Activated naive CD8-positive, alpha-beta T cell treated with anti-CD3 and anti-CD28 coated beads, Interleukin-2, amount 50 U/mL, for 16 hours (primary cell): Measurements from ENCODE around the gene CPNE6.

Experiments
- DNase-seq: peaks from one replicate; pipeline ENCODE4 v3.0.0-alpha.2; 2020; ENCODE audit warnings: low read depth, low spot score

Gene CPNE6

DNA sequence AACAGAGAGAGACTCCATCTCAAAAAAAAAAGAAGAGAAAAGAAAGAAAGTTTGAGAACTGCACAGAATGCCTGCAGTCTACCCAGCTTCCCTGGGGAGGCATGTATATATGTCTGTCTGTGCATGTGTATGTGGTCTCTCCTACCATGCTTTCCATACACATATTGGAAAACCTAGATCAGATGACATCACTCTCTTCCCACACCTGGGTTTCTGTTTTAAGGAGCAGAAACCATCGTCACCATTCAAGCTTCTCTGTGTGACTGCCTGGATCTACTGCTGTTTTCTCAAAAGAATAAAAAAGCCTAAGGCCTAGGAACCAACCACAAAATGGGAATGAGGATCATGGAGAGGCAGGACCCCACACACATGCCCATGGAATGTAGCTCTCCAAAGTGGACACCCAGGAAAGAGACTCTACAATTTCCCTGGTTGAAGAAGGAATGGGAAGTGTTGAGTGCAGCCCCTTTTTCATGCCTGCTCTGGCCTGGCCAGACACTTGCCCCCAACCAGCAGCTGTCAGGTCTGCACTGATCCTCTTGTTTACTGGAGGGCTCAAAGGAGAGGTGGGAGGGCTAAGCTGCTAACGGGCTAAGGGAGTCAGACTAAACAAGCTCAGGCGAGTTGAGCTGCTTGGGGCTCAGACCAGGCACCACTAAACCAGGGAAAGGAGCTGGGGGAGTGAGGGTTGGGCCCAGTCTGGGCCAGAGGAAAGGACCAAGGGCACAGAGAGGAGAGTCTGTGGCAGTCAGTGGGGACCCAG is 15.0 kb downstream of the CPNE6 start:
- no peak for DNase-seq

DNA sequence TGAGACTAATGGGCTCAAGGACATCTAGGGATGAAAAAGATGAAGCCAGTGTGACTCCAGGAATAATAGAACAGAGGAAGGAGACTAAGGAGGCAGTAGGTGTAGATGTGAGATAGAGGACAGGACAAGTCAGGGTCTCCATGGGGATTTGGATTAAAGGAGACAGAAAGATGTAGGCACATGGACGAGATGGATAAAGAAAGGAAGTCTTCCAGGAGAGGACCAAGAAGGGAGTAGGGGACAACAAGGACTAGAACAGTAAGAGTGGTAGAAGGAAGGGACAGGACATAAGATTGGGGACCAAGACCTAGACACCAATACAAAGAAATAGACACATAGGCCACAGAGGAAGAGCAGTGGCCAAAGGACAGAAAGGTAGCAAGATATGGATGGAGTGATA is 15.6 kb downstream of the CPNE6 start:
- DNase-seq: no peak

DNA sequence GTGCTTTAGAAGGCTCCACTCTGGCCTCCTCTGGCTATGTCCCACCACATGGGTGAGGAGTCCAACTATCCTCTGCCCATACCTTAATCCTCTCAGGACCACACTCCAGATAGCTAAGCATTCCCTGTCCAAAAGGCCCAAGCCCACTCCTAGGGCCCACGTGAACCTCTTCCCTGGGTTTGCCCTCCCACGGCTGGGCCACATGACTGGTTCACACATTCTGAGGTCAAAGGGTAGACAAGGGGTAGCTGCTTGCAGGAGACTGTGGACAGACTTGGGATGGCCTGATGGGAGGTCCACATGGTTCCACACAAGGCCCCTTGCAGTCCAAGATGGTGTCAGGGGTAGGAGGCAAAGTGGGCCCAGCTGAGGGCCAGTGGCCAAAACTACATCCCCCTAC is 16.7 kb downstream of the CPNE6 start:
- no peak for DNase-seq

DNA sequence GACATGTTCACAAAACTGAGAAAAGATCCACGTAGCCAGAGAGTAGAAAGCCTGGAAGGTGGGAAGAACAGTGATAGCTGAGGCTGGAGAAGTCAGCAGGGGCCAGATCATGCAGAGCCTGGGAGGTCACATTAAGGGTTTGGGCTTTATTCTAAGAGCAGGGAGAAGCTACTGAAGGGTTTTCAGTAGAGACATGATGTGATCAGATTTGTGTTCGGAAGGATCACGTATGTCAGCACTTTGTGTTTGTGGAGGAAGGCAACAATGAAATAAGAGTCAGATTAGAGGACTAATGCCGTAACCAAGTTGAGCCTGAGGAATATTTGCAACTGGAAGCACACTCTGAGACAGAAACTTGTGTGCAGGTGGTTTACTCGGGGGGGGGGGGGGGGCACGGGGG is 18.5 kb downstream of the CPNE6 start:
- no peak for DNase-seq

DNA sequence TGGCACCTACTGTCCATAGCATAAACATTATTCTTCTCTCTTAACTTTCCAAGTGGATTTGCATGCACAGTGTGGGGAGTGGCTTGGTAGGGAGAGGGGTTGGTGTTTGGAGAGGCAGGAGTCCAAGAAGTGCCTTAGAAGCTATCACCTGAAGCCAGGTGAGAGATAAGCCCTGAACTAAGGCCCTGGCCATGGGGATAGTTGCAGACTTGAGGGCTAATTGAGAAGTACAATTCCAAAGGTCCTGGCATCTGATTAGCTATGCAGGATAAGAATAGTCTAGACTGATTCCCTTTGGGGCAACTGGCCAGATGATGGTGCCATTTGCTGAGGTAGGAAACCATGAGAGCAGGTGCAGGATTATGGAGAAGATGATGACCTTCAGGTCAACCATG is 20.7 kb downstream of the CPNE6 start:
- DNase-seq: no peak

DNA sequence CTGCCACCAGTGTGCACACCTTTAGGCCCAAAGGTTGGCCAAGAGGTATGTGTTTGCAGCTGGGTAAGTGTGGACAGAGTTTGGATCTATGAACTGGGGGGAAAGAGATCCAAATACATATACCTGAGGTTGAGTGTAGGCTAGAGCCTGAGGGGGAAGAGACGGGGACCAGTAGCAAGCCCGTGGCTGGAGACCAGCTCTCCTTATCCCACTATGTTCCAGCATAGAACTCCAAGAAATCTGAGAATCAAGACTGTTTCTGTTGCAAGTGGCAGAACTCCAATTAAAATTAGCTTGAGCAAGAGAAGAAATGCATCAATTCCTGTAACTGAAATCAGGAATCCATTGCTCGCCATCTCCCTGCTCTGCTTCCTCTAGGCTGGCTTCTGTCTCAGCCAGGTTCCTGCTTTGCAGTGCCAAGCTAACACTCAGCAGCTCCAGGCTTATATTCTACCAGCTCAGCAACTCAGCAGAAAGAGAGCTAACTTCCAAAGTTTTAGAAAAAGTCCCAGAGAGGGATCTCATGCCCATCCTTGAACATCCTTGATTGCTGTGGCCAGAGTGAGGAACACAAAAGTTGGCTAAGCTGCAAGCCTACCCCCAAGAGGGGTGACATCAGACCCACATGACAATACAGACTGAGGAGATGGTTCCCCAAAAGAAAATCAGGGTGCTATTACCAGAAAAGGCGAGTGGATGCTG is 21.3 kb downstream of the CPNE6 start:
- no peak for DNase-seq

DNA sequence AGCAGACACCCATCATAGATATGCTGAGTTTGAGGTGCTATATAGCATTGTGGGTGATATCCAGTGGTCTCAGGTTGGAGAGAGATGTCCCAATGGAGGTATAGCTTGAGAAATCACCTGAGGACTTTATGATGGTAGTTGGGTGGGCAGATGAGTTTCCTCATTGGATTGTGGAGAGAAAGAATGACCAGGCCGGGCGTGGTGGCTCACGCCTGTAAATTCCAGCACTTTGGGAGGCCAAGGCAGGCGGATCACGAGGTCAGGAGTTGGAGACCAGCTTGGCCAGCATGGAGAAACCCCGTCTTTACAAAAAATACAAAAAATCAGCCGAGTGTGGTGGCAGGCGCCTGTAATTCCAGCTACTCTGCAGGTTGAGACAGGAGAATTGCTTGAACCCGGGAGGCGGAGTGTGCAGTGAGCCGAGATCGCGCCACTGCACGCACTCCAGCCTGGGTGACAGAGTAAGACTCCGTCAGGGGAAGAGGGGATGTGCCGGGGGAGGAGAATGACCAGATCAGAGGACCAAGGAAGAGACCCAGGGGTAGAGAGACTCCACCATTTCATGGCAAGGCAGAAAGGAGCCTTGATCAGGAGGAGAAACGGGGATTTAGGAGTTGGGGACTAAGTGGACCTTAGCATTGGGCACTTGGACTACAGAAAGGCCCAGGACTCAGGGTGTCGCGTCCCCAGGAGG is 22.0 kb downstream of the CPNE6 start:
- DNase-seq: no peak

DNA sequence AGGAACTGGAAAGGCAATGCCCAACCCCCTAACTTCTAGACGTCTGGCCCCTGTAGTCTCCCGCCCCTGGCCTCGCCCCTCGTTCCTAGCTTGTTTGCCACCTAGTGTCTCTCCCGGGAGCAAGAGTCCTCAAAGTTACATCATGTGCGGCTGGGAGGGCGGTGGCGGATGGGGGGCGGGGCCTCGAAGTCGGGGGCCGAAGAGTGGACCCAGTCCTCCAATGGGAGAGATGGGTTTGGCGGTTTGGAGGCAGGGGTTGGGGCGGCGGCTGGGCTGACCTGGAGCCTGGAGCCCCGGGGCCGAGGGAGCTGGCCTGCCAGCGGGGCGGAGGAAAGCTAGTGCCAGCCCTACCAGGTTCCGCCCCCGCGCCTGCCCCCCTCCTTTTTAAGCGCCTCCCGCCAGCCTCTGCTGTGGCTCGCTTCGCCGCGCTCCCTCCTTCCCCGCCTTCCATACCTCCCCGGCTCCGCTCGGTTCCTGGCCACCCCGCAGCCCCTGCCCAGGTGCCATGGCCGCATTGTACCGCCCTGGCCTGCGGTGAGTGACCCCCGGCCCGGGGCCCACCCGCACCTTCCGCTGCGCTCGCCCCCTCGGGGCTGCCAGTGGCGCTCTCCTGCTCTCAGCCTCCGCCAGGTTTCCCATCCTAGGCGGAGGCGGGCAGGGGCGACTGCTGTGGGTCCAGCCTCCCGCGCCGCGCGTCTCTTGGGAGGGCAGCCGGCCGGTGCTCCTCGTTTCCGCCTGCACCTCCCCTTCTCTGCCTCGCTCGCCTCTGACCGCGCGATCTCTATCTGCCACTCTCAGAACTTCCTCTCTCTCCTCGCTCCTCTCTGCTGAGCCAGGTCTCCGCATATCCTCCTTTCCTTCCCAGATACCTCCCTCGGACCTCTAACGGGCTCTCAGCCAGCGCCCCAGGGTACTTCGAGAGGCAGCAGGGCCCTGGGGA is 22.8 kb downstream of the CPNE6 start, which contains the start of gene PCK2:
PCK2 (plus strand) TSS at position 411 of the 940 bp plus-strand sequence; CDS start at position 506, 95 bp downstream.
- DNase-seq: peak; percentile 73

DNA sequence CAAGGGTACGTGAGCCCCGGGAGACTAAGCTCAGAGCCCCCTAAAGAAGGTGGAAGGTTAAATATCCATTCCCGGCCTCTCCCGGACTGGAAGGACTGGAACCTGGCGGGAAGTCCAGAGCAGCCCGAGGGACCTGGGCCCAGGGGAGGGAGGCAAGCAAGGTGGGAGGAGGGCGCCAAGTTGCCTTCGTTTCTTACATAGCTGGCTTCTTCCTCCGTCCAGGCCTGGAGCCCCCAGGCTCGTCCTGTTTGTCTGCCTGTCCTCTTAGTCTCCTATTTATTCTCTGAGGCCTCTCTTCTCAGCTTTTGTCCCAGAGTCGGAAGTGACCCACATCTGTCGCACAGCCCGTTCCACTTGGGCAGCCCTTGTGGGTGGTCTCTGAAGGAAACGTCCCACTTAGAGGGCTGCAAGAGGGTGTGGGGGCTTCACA is 23.5 kb downstream of the CPNE6 start:
- DNase-seq: no peak

DNA sequence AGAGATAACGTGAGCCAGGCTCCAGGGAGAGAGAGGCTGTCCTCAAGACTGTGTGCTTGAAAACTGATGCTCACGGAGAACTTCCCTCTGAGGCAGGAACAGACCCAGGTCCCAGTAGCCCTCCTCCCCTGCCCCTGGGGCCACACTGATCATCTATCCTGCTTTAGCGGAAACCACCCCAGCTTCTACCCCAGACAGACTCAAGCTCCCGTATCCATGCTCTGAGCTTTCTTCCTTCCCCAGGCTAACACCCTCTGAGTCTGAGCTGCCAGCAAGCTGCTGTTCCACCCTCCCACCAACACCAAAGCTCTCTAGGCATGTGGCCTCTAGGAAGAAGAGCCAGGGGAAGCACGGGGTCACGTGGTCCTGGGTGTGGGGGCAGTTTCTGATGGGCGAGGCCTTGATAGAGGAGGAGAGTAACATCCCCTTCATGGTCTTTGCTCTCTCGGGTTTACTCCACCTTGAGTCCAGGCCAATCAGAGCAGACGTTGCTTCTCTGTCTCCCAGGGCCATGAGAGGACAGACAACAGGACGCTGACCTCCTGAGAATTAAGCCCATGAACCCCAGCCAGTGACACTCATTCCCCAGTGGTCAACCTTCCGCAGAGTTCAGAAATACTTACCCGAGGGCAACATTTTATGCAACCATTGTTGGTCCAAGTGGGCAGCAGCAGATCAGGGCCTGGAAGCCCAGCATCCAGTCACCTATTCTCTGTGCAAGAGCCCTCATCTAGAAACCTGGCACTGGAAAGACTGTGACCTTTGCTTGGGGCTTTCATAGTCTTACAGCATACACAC is 24.1 kb downstream of the CPNE6 start:
- peak; percentile 31 for DNase-seq

DNA sequence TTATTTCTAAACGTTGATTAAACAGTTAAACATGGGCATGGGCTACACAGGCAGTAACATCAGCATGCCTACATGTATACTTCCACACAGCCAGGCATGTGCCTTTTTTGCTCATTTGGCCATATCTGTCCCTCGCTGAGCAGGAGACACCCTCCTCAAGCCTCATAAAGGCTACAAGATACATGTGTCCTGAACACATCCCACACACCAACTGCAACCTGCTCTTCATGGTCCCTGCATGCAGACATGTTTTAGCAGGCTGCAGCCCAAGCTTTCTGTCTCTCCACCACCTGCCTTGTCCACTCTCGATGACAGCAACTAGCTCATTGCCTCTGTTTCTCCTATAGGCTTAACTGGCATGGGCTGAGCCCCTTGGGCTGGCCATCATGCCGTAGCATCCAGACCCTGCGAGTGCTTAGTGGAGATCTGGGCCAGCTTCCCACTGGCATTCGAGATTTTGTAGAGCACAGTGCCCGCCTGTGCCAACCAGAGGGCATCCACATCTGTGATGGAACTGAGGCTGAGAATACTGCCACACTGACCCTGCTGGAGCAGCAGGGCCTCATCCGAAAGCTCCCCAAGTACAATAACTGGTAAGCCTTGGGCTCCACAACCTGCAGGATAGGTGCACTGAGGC is 25.3 kb downstream of the CPNE6 start:
- DNase-seq: no peak

DNA sequence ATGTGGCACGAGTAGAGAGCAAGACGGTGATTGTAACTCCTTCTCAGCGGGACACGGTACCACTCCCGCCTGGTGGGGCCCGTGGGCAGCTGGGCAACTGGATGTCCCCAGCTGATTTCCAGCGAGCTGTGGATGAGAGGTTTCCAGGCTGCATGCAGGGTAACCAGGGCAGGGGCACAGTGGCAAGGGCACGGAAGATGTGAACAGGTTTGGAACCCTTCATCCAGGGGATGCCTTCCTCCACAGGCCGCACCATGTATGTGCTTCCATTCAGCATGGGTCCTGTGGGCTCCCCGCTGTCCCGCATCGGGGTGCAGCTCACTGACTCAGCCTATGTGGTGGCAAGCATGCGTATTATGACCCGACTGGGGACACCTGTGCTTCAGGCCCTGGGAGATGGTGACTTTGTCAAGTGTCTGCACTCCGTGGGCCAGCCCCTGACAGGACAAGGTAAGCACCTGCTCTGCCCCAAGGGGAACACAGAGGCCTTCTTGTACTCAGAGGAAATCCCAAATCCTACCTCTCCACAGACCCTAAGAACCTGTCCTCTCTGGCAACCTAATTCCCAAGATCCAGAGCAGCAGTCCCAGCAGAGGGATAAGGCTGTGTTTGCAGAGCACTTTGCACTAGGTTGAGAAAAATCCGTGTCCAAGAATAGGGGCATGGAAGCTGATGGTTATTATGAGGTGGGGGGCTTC is 27.0 kb downstream of the CPNE6 start:
- DNase-seq: no peak

DNA sequence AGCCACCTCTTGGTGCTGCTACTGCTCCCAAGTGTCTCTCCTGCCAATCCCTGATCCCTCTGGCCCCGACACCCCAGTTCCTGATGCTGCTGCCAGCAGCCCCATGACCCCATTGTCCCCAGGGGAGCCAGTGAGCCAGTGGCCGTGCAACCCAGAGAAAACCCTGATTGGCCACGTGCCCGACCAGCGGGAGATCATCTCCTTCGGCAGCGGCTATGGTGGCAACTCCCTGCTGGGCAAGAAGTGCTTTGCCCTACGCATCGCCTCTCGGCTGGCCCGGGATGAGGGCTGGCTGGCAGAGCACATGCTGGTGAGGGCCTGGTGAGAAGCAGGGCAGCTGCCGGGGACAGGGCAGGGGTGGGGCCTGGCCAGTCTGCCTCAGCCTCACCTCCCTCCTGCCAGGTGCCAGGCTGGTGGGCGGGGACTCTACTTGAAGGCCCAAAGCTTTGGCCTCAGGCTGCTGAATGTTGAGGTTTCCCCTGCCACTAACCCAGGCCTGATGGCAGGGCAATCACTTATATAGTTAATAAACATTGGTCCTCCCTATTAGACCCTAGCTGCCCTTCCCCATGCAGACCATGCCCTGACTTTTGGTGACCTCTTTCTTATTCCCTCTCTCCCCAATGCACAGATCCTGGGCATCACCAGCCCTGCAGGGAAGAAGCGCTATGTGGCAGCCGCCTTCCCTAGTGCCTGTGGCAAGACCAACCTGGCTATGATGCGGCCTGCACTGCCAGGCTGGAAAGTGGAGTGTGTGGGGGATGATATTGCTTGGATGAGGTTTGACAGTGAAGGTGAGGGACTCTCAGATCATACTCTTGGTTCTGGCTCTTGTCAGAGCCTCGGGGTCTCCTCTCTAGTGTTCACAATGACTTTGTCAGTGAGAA is 27.8 kb downstream of the CPNE6 start:
- DNase-seq: no peak

DNA sequence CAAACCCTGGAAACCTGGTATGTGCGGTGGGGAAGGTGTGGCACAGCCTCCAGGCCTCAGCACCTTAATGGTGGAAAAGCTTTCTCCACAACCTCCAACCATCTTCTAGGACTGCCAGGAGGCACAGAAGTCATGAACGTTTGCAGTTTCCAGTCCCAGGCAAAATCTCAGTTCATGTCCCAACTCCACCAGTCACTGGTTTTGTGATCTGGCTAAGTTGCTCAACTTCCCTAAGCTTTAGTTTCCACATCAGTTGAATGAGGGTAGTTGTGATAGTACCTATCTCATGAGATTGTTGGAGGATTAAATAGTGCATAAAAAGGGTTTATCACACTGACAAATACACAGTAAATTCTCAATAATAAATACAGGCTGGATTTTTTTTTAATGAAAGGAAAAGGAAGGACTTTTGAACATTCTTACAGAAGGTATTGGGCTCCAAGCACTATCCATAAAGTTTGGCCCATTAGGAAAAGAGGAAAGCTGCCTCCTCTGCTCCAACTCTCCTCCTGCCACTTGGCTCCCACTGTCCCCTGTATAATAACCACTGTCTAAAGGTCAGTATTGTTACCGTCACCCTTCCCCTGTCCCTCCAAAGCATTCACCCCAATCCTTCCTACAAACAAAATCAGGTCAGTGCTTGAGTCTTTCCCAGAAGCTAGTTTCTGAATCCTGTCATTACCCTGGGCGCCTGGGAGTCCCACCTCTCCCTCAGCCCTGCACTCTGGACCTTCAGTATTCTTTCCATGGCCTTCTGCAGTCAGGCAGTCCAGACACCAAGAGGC is 29.0 kb downstream of the CPNE6 start:
- no peak for DNase-seq

DNA sequence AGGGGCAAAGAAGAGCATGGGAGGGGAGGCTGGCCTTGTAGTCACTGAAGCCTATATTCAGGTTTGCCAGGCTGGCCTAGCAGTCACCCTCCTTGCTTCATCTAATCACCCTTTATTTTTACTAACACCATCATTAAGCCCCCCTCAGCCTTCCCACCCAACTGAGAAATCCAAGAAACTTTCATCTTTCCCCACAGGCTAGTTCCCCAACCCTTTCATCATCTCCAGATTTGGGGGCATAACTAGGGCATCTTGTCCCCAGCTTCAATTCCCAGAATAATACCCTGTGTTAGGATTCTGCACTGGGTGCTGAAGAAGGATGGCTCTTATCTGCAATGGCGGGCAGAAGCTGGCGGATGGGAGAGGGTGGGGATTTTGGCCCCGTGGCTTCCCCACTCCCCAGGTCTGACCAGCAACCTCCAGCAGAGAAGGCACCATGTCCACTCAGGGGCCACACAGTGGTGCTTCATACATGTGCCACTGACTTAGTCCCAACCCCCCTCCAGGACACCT is 29.7 kb downstream of the CPNE6 start:
- DNase-seq: no peak

DNA sequence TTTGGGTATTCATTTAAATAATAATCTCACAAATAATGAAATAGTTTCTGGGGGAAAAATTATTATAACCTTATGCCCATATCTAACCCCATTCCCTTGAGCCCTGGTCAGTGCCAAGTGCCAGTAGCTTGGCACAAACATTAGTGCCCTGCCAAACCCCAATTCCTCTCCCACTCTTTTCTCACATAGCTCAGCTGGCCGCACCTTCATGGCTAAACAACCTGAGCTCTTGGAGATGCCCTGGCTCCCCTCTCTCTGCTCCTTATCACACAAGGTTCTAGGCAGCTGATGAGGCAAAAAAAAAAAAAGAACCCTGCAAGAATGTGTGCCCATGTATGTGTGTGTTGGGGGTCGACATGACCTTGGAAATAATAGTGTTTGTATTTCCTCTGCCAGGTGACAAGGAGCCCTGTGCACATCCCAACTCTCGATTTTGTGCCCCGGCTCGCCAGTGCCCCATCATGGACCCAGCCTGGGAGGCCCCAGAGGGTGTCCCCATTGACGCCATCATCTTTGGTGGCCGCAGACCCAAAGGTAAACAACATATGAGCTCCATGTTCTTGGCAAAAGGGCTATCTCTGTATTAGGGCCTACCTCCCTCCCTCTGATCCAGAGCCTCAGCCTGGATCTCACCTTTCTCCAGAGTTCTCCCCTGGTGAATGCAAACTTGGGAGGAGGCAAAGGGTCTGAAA is 31.1 kb downstream of the CPNE6 start:
- no peak for DNase-seq

DNA sequence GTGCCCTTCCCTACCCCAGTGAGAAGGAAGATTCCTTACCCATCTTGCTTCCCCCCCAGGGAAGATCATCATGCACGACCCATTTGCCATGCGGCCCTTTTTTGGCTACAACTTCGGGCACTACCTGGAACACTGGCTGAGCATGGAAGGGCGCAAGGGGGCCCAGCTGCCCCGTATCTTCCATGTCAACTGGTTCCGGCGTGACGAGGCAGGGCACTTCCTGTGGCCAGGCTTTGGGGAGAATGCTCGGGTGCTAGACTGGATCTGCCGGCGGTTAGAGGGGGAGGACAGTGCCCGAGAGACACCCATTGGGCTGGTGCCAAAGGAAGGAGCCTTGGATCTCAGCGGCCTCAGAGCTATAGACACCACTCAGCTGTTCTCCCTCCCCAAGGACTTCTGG is 32.1 kb downstream of the CPNE6 start:
- DNase-seq: no peak
